ENCODE measurements around the gene MEF2C. TPM values are rescaled to one million over a fixed set of nuclear protein-coding genes. Genes with fewer than 3 reads are reported as not detected.

Gene MEF2C
- polyA plus RNA-seq, 1 donor (not counting 4 experiments of a cell fraction or from before 2014, with no cell fraction given) = 0.10 TPM

DNA sequence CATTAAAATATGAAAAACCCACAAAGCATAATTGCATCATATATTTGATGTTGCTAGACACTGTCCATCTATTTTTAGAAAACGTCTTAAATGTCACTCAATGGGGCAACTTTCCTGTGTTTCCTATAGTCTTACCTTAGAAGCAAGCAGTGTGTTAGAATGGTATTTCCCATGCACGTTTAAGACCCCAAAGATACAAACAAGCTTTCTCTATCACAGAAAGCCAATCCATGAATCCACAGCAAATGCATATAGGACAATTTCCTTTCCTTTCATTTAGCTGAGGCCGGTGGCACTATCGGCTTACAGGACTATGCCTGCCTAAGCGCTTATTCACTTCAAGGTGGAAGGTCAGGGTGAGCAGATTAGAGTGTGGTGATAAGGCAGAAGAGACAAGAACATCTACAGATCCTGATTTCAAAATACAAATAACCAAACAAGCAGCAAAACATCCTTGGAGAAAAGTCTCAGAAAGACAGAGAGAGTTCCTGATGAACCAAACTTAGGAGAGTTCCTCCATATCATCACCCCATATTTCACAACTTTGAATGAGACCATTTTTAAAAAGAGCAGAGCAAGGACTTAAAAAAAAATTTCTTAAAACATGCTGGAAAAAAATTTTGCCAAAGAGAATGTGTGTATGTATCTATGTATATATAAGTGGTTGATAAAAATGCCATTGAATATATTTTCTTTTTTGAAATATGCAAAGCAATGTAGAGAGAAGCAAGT, 57.2 kb downstream of the MEF2C start:
- Histone ChIP-seq H3K4me1 (ENCODE audit: control insufficient read depth, extremely low read depth, insufficient read depth, low read length) (no peaks in the 10 kb centered on the region), H3K27me3 (ENCODE audit: control insufficient read depth, extremely low read depth, insufficient read depth, low read length) (no peaks in the 10 kb centered on the region), H3K36me3 (ENCODE audit: control insufficient read depth in 2 of 2, extremely low read depth in 1 of 2, insufficient read depth in 2 of 2, low read length in 2 of 2) (no peaks in the 10 kb centered on the region), H3K4me2 (ENCODE audit: control insufficient read depth, extremely low read depth, insufficient read depth, low read depth, low read length) (no peak overlapping the region), H3K27ac (ENCODE audit: control insufficient read depth, insufficient read depth, low read length) (no peak overlapping the region), H2AFZ (ENCODE audit: control insufficient read depth, low read length) (no peak overlapping the region), H3K9me1 (ENCODE audit: control insufficient read depth, extremely low read depth, insufficient read depth, low read length) (no peaks in the 10 kb centered on the region), H3K4me3 (ENCODE audit: control insufficient read depth in 2 of 3, extremely low read depth in 1 of 3, insufficient read depth in 2 of 3, low read depth in 1 of 3, low read length in 3 of 3) (no peak overlapping the region), H3K79me2 (ENCODE audit: control insufficient read depth, insufficient read depth, low read length) (no peaks in the 10 kb centered on the region), H3K9ac (ENCODE audit: control insufficient read depth, extremely low read depth, insufficient read depth, low read length) (no peak overlapping the region), H4K20me1 (ENCODE audit: control insufficient read depth, extremely low read depth, insufficient read depth, low read length) (no peaks in the 10 kb centered on the region), H3K9me3 (ENCODE audit: control insufficient read depth, low read depth, low read length) (no peaks in the 10 kb centered on the region)
- no peak for TF ChIP-seq EZH2 (IDR thresholded peaks at IDR 0.05; ENCODE audit: low read length)
- TF ChIP-seq CTCF (optimal IDR thresholded peaks at IDR 0.05 in 1 of 3, IDR thresholded peaks at IDR 0.05 in 1 of 3, conservative IDR thresholded peaks at IDR 0.05 in 1 of 3; ENCODE audit: extremely low read depth in 1 of 3, insufficient read depth in 2 of 3, low read length in 3 of 3) = no peak
- no peak for FAIRE-seq
- dilution Hi-C loops (cut with MboI; ENCODE audit: extremely low pct_ligation_motif_present, low sequenced_read_pairs) = no loop called here
- DNase-seq (ENCODE audit: low read depth, low spot score) = no peak

- Histone ChIP-seq H3K36me3 (ENCODE audit: control insufficient read depth in 2 of 2, extremely low read depth in 1 of 2, insufficient read depth in 2 of 2, low read length in 2 of 2) (no peaks in the 10 kb centered on the region), H3K9me3 (ENCODE audit: control insufficient read depth, low read depth, low read length) (no peaks in the 10 kb centered on the region), H3K4me1 (ENCODE audit: control insufficient read depth, extremely low read depth, insufficient read depth, low read length) (no peaks in the 10 kb centered on the region), H3K9me1 (ENCODE audit: control insufficient read depth, extremely low read depth, insufficient read depth, low read length) (no peaks in the 10 kb centered on the region), H3K9ac (ENCODE audit: control insufficient read depth, extremely low read depth, insufficient read depth, low read length) (no peak overlapping the region), H3K79me2 (ENCODE audit: control insufficient read depth, insufficient read depth, low read length) (no peaks in the 10 kb centered on the region), H3K4me2 (ENCODE audit: control insufficient read depth, extremely low read depth, insufficient read depth, low read depth, low read length) (no peak overlapping the region), H3K4me3 (ENCODE audit: control insufficient read depth in 2 of 3, extremely low read depth in 1 of 3, insufficient read depth in 2 of 3, low read depth in 1 of 3, low read length in 3 of 3) (no peak overlapping the region), H2AFZ (ENCODE audit: control insufficient read depth, low read length) (no peak overlapping the region), H3K27me3 (ENCODE audit: control insufficient read depth, extremely low read depth, insufficient read depth, low read length) (no peaks in the 10 kb centered on the region), H3K27ac (ENCODE audit: control insufficient read depth, insufficient read depth, low read length) (no peak overlapping the region), H4K20me1 (ENCODE audit: control insufficient read depth, extremely low read depth, insufficient read depth, low read length) (no peaks in the 10 kb centered on the region)
- dilution Hi-C loops (cut with MboI; ENCODE audit: extremely low pct_ligation_motif_present, low sequenced_read_pairs) = no loop called here
- TF ChIP-seq EZH2 (IDR thresholded peaks at IDR 0.05; ENCODE audit: low read length) (no peak), CTCF (optimal IDR thresholded peaks at IDR 0.05 in 1 of 3, IDR thresholded peaks at IDR 0.05 in 1 of 3, conservative IDR thresholded peaks at IDR 0.05 in 1 of 3; ENCODE audit: extremely low read depth in 1 of 3, insufficient read depth in 2 of 3, low read length in 3 of 3) (no peak)
- FAIRE-seq = no peak
- DNase-seq (ENCODE audit: low read depth, low spot score) = no peak
These were observed 57.9 kb downstream of the MEF2C start for GRCh38 chr5:88824892-88825583.

All from keratinocyte (primary cell).